ENCODE results near the gene TTC14.
"Not testable (repeated sequence)": the region's sequence is repeated elsewhere in the genome, so short reads cannot be mapped to it uniquely, and the experiment has no call there.

- TF ChIP-seq, protein P1, sequence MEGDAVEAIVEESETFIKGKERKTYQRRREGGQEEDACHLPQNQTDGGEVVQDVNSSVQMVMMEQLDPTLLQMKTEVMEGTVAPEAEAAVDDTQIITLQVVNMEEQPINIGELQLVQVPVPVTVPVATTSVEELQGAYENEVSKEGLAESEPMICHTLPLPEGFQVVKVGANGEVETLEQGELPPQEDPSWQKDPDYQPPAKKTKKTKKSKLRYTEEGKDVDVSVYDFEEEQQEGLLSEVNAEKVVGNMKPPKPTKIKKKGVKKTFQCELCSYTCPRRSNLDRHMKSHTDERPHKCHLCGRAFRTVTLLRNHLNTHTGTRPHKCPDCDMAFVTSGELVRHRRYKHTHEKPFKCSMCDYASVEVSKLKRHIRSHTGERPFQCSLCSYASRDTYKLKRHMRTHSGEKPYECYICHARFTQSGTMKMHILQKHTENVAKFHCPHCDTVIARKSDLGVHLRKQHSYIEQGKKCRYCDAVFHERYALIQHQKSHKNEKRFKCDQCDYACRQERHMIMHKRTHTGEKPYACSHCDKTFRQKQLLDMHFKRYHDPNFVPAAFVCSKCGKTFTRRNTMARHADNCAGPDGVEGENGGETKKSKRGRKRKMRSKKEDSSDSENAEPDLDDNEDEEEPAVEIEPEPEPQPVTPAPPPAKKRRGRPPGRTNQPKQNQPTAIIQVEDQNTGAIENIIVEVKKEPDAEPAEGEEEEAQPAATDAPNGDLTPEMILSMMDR (CRISPR knock-in tag; IDR thresholded peaks at IDR 0.05): not testable (repeated sequence)
- TF ChIP-seq, protein P2, sequence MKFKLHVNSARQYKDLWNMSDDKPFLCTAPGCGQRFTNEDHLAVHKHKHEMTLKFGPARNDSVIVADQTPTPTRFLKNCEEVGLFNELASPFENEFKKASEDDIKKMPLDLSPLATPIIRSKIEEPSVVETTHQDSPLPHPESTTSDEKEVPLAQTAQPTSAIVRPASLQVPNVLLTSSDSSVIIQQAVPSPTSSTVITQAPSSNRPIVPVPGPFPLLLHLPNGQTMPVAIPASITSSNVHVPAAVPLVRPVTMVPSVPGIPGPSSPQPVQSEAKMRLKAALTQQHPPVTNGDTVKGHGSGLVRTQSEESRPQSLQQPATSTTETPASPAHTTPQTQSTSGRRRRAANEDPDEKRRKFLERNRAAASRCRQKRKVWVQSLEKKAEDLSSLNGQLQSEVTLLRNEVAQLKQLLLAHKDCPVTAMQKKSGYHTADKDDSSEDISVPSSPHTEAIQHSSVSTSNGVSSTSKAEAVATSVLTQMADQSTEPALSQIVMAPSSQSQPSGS (CRISPR knock-in tag; IDR thresholded peaks at IDR 0.05): not testable (repeated sequence)
Observed at GRCh38 chr3:180593631-180594030, 8.3 kb upstream of the TTC14 start.

Data from HepG2 (cell line).